IMR-90 (cell line): Measurements from ENCODE around the gene UNC5B.

Experiments used
- BHLHE40 ChIP-seq: fragments of 150-350 bp; IDR thresholded peaks from 2 replicates; pipeline ENCODE4 v1.6.1; 2016; ENCODE audit warnings: mild to moderate bottlenecking, low read depth, low read length
- CEBPB ChIP-seq: IDR thresholded peaks from 2 replicates; pipeline ENCODE4 v1.6.1; 2012; ENCODE audit warnings: low read depth, low read length, improper control_type of control experiment
- CTCF ChIP-seq: conservative IDR thresholded peaks from 2 replicates; pipeline ENCODE4 v1.5.1; 2012; ENCODE audit warnings: mild to moderate bottlenecking, low read depth, low read length, improper control_type of control experiment
- MAFK ChIP-seq: IDR thresholded peaks from 2 replicates; pipeline ENCODE4 v1.6.1; 2012; ENCODE audit warnings: low read depth, low read length, improper control_type of control experiment
- NFE2L2 ChIP-seq: fragments of 150-350 bp; IDR thresholded peaks from 2 replicates; pipeline ENCODE4 v1.6.1; 2016; ENCODE audit warnings: low read depth, mild to moderate bottlenecking, low read length
- POLR2A ChIP-seq: IDR thresholded peaks from 2 replicates; pipeline ENCODE4 v1.6.1; 2012; ENCODE audit warnings: mild to moderate bottlenecking, low read depth, low read length
- RAD21 ChIP-seq: IDR thresholded peaks from 2 replicates; pipeline ENCODE4 v1.6.1; 2012; ENCODE audit warnings: low read length, improper control_type of control experiment
- RFX5 ChIP-seq: IDR thresholded peaks from 2 replicates; pipeline ENCODE4 v1.8.0; 2012; ENCODE audit warnings: low read depth, mild to moderate bottlenecking, low read length, moderate library complexity
- SMC3 ChIP-seq: fragments of 150-350 bp; IDR thresholded peaks from 2 replicates; pipeline ENCODE4 v1.6.1; 2016; ENCODE audit warnings: low read depth, mild to moderate bottlenecking, antibody characterized with exemption, low read length, moderate library complexity

DNA sequence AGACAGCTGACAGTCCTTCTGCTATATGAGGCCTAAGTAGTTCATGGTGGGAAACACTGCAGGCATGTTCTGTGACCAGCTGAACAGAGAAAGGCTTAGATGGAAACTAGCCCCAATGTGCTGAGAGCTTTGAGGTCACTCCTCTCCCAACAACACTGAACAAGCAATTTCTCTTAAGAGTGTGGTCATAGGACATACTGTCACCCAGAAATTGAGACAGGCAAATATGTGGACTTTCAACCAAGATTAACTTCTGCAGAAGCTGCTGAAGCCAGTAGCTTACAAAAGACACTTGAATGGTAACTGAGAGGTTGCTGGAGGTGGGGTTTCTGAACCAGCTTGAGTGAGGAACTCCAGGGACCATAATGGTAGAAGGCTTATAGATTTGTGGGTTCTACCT lies 38.9 kb upstream of the UNC5B start:
- TF ChIP-seq CEBPB (no peak), NFE2L2 (no peak), CTCF (no peak), POLR2A (no peak), BHLHE40 (no peak), RAD21 (no peak), RFX5 (no peak), MAFK (no peak), SMC3 (no peak)
